Lung microvascular endothelial cell (primary cell): ENCODE measurements around the gene ARHGEF26. TPM values are rescaled to one million over a fixed set of nuclear protein-coding genes. Genes with fewer than 3 reads are reported as not detected.

Experiments used
- DNase-seq, 2 donors: peaks; one replicate each; pipeline versions ENCODE4 v3.0.0 to v3.0.0-alpha.2; 2010; ENCODE audit warnings: low read depth in 2 of 2
- total RNA-seq: library from RNA; depleted of rRNA; stranded (reverse); fragments of >200 nt; gene quantifications from 2 replicates; pipeline ENCODE4 v1.2.1, GENCODE V29; 2014

The ARHGEF26 gene
- total RNA-seq, 1 donor from 2014 or later, result under 0.01 TPM

- DNase-seq, result no peak
These were observed 31.6 kb downstream of the ARHGEF26 start for GRCh38 chr3:154152741-154153140.

- DNase-seq, result no peak
These were observed 35.3 kb downstream of the ARHGEF26 start for GRCh38 chr3:154156530-154156929.

GRCh38 chr3:154161806-154162205 lies 40.6 kb downstream of the ARHGEF26 start:
- DNase-seq, result no peak

GRCh38 chr3:154164387-154164786 lies 43.2 kb downstream of the ARHGEF26 start:
- DNase-seq, result no peak

GRCh38 chr3:154168998-154169795 lies 48.0 kb downstream of the ARHGEF26 start:
- no peak for DNase-seq

- DNase-seq, result no peak
These were observed 48.6 kb downstream of the ARHGEF26 start for GRCh38 chr3:154169796-154170110.

GRCh38 chr3:154170300-154170699 lies 49.1 kb downstream of the ARHGEF26 start:
- DNase-seq, result no peak

- no peak for DNase-seq
These were observed 53.9 kb downstream of the ARHGEF26 start for GRCh38 chr3:154175041-154175440.

GRCh38 chr3:154176036-154176435 lies 54.8 kb downstream of the ARHGEF26 start:
- DNase-seq, result no peak

GRCh38 chr3:154177406-154177805 lies 56.2 kb downstream of the ARHGEF26 start:
- DNase-seq, result no peak

- DNase-seq, result no peak
These were observed 57.0 kb downstream of the ARHGEF26 start for GRCh38 chr3:154178172-154178571.

GRCh38 chr3:154180836-154181691 lies 59.9 kb downstream of the ARHGEF26 start:
- no peak for DNase-seq

GRCh38 chr3:154182322-154182922 lies 61.2 kb downstream of the ARHGEF26 start:
- no peak for DNase-seq

GRCh38 chr3:154182975-154183374 lies 61.8 kb downstream of the ARHGEF26 start:
- DNase-seq, result no peak

- DNase-seq, result no peak
These were observed 63.4 kb downstream of the ARHGEF26 start for GRCh38 chr3:154184582-154184981.

GRCh38 chr3:154188437-154188836 lies 67.2 kb downstream of the ARHGEF26 start:
- no peak for DNase-seq

GRCh38 chr3:154188846-154189245 lies 67.7 kb downstream of the ARHGEF26 start:
- no peak for DNase-seq

- DNase-seq, result no peak
These were observed 70.3 kb downstream of the ARHGEF26 start for GRCh38 chr3:154191520-154191919.

GRCh38 chr3:154192225-154192624 lies 71.0 kb downstream of the ARHGEF26 start:
- no peak for DNase-seq

GRCh38 chr3:154193000-154193615 lies 71.9 kb downstream of the ARHGEF26 start:
- no peak for DNase-seq

- DNase-seq, result no peak
These were observed 73.7 kb downstream of the ARHGEF26 start for GRCh38 chr3:154194877-154195276.
